ENCODE measurements around the gene ABCA5.

DNA sequence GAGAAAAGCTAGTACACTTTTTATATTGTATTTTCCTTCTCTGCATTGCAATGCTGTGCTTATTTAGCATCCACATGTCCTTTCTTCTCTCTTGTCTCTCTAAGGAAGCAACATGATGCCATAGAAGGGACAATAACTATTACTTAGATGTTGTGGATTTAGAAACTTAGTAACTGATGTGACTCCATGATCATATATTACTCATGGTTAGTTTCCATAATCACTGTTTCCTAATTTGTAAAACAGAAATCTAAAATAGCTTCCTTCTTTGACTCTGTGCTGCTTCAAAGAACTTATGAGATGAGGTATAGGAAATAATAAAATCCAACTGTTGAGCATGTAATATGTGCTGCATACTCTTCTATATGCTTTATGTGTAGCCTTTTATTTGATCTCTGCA is 6.6 kb upstream of the ABCA5 start:
- no peak for TF ChIP-seq POLR2A (IDR thresholded peaks at IDR 0.05)
- TF ChIP-seq, protein P1, sequence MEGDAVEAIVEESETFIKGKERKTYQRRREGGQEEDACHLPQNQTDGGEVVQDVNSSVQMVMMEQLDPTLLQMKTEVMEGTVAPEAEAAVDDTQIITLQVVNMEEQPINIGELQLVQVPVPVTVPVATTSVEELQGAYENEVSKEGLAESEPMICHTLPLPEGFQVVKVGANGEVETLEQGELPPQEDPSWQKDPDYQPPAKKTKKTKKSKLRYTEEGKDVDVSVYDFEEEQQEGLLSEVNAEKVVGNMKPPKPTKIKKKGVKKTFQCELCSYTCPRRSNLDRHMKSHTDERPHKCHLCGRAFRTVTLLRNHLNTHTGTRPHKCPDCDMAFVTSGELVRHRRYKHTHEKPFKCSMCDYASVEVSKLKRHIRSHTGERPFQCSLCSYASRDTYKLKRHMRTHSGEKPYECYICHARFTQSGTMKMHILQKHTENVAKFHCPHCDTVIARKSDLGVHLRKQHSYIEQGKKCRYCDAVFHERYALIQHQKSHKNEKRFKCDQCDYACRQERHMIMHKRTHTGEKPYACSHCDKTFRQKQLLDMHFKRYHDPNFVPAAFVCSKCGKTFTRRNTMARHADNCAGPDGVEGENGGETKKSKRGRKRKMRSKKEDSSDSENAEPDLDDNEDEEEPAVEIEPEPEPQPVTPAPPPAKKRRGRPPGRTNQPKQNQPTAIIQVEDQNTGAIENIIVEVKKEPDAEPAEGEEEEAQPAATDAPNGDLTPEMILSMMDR (IDR thresholded peaks at IDR 0.05 in 4 of 5, conservative IDR thresholded peaks at IDR 0.05 in 1 of 5): no peak

Measured in gastrocnemius medialis (tissue), 4 donors.